ENCODE results near the gene HNF4A.

Gene HNF4A

GRCh38 chr20:44425923-44426322, 70.4 kb downstream of the HNF4A start:
- TF ChIP-seq MAX (IDR thresholded peaks at IDR 0.05; ENCODE audit: low read depth, low read length) (no peak), MYC (IDR thresholded peaks at IDR 0.05; ENCODE audit: low read depth, low read length) (no peak), POLR2A (IDR thresholded peaks at IDR 0.05; ENCODE audit: extremely low read depth, insufficient read length) (no peak), CTCF (IDR thresholded peaks at IDR 0.05; ENCODE audit: low read depth, low read length) (no peak)
- no peak overlapping the region for H3K4me3 ChIP-seq (ENCODE audit: low read depth, low read length)
- DNase-seq (ENCODE audit: low read depth): no peak

- TF ChIP-seq MYC (IDR thresholded peaks at IDR 0.05; ENCODE audit: low read depth, low read length): no peak
- TF ChIP-seq POLR2A (IDR thresholded peaks at IDR 0.05; ENCODE audit: extremely low read depth, insufficient read length): no peak
- TF ChIP-seq MAX (IDR thresholded peaks at IDR 0.05; ENCODE audit: low read depth, low read length): no peak
- no peak for TF ChIP-seq CTCF (IDR thresholded peaks at IDR 0.05; ENCODE audit: low read depth, low read length)
- no peak overlapping the region for H3K4me3 ChIP-seq (ENCODE audit: low read depth, low read length)
Observed at GRCh38 chr20:44426879-44427790, 71.6 kb downstream of the HNF4A start.

GRCh38 chr20:44427804-44428173, 72.3 kb downstream of the HNF4A start:
- no peak for DNase-seq (ENCODE audit: low read depth)
- no peak overlapping the region for H3K4me3 ChIP-seq (ENCODE audit: low read depth, low read length)
- TF ChIP-seq MAX (IDR thresholded peaks at IDR 0.05; ENCODE audit: low read depth, low read length) (no peak), MYC (IDR thresholded peaks at IDR 0.05; ENCODE audit: low read depth, low read length) (no peak), CTCF (IDR thresholded peaks at IDR 0.05; ENCODE audit: low read depth, low read length) (no peak), POLR2A (IDR thresholded peaks at IDR 0.05; ENCODE audit: extremely low read depth, insufficient read length) (no peak)

More at GRCh38 chr20:44426879-44427790, 71.6 kb downstream of the HNF4A start:
- DNase-seq (ENCODE audit: low read depth): no peak

GRCh38 chr20:44428174-44429016, 72.9 kb downstream of the HNF4A start:
- DNase-seq (ENCODE audit: low read depth): no peak
- no peak for TF ChIP-seq MAX (IDR thresholded peaks at IDR 0.05; ENCODE audit: low read depth, low read length)
- no peak for TF ChIP-seq POLR2A (IDR thresholded peaks at IDR 0.05; ENCODE audit: extremely low read depth, insufficient read length)
- no peak for TF ChIP-seq CTCF (IDR thresholded peaks at IDR 0.05; ENCODE audit: low read depth, low read length)
- no peak for TF ChIP-seq MYC (IDR thresholded peaks at IDR 0.05; ENCODE audit: low read depth, low read length)
- no peak overlapping the region for H3K4me3 ChIP-seq (ENCODE audit: low read depth, low read length)

GRCh38 chr20:44429017-44429339, 73.5 kb downstream of the HNF4A start:
- H3K4me3 ChIP-seq (ENCODE audit: low read depth, low read length): no peak overlapping the region
- DNase-seq (ENCODE audit: low read depth): no peak
- TF ChIP-seq POLR2A (IDR thresholded peaks at IDR 0.05; ENCODE audit: extremely low read depth, insufficient read length) (no peak), CTCF (IDR thresholded peaks at IDR 0.05; ENCODE audit: low read depth, low read length) (no peak), MAX (IDR thresholded peaks at IDR 0.05; ENCODE audit: low read depth, low read length) (no peak), MYC (IDR thresholded peaks at IDR 0.05; ENCODE audit: low read depth, low read length) (no peak)

Data from NB4 (cell line).